K562 (cell line): ENCODE data around the gene CAPN5. TPM values are rescaled to one million over a fixed set of nuclear protein-coding genes. Genes with fewer than 3 reads are reported as not detected.

Experiments used
- BMI1 ChIP-seq: fragments of 150-350 bp; IDR thresholded peaks from 2 replicates; pipeline ENCODE4 v1.6.1; 2014; ENCODE audit warnings: low read length
- CREBBP ChIP-seq: IDR thresholded peaks from one replicate; pipeline ENCODE4 v1.6.1; 2012; ENCODE audit warnings: low read depth, mild to moderate bottlenecking, control low read depth, inconsistent platforms, low read length
- HOXB6 ChIP-seq: fragments of 250-450 bp; sonication (Bioruptor Pico); IDR thresholded peaks from 2 replicates; pipeline ENCODE4 v1.5.1; 2022; ENCODE audit warnings: mild to moderate bottlenecking, borderline replicate concordance
- ILF3 ChIP-seq: fragments of 450-650 bp; IDR thresholded peaks from 2 replicates; pipeline ENCODE4 v1.6.1; 2018; ENCODE audit warnings: antibody characterized with exemption, mild to moderate bottlenecking, moderate library complexity, borderline replicate concordance
- MBD1 ChIP-seq: fragments of 250-450 bp; sonication (Bioruptor Pico); IDR thresholded peaks from 2 replicates; pipeline ENCODE4 v1.8.0; 2022; ENCODE audit warnings: inconsistent platforms
- MBD2 ChIP-seq: sonication (generic); IDR thresholded peaks from 2 replicates; pipeline ENCODE4 v1.6.1; 2016; ENCODE audit warnings: low read depth, borderline replicate concordance
- NR1H2 ChIP-seq: sonication (generic); formaldehyde crosslinking; IDR thresholded peaks from 2 replicates; pipeline ENCODE4 v1.4.0; 2020; ENCODE audit warnings: mild to moderate bottlenecking, missing genetic modification reagents
- RBBP5 ChIP-seq: fragments of 200-600 bp; sonication (generic); IDR thresholded peaks from 2 replicates; pipeline ENCODE4 v1.6.1; 2012; ENCODE audit warnings: borderline replicate concordance, mild to moderate bottlenecking, low read length, control low read depth, inconsistent platforms; ENCODE audit not compliant: insufficient read depth, poor library complexity, severe bottlenecking
- RFX7 ChIP-seq: fragments of 250-450 bp; sonication (Bioruptor Pico); IDR thresholded peaks from 2 replicates; pipeline ENCODE4 v1.5.1; 2021; ENCODE audit warnings: mild to moderate bottlenecking
- SMARCA5 ChIP-seq: fragments of 450-650 bp; IDR thresholded peaks from 2 replicates; pipeline ENCODE4 v1.6.1; 2016
- SMARCC2 ChIP-seq: fragments of 450-650 bp; IDR thresholded peaks from 2 replicates; pipeline ENCODE4 v1.6.1; 2017; ENCODE audit warnings: antibody characterized with exemption, moderate library complexity, mild to moderate bottlenecking, low read depth
- USF2 ChIP-seq: sonication (generic); formaldehyde crosslinking; IDR thresholded peaks from 2 replicates; pipeline ENCODE4 v1.5.0; 2020; ENCODE audit warnings: missing genetic modification reagents
- ZEB2 ChIP-seq: fragments of 450-650 bp; IDR thresholded peaks from 2 replicates; pipeline ENCODE4 v1.6.1; 2016
- ZHX1 ChIP-seq: fragments of 150-350 bp; conservative IDR thresholded peaks from 2 replicates; pipeline ENCODE4 v1.6.1; 2014; ENCODE audit warnings: low read length
- ZMIZ1 ChIP-seq, 2 experiments: fragments of 150-350 bp in 1 of 2; IDR thresholded peaks; 2 replicates each; pipeline ENCODE4 v1.6.1; 2012 to 2016; ENCODE audit warnings: low read depth in 2 of 2, low read length in 2 of 2, mild to moderate bottlenecking in 1 of 2, moderate library complexity in 1 of 2
- ZNF398 ChIP-seq: fragments of 250-450 bp; sonication (Bioruptor Pico); IDR thresholded peaks from 2 replicates; pipeline ENCODE4 v1.8.0; 2021; ENCODE audit warnings: moderate library complexity, mild to moderate bottlenecking, inconsistent platforms
- ZNF76 ChIP-seq: fragments of 250-450 bp; sonication (Bioruptor Pico); IDR thresholded peaks from 2 replicates; pipeline ENCODE4 v1.4.0; 2020; ENCODE audit warnings: mild to moderate bottlenecking, moderate library complexity, borderline replicate concordance
- polyA plus RNA-seq, 8 experiments: library from polyadenylated mRNA; depleted of rRNA in 4 of 8; stranded (reverse) in 5 of 8; unstranded in 3 of 8; fragments of >200 nt; fragmentation: Nextera tagmentation in 2 of 8; fragmentation: Illumina TruSeq in 1 of 8; extraction: Ambion mirVana in 2 of 8; extraction: Trizol in 1 of 8; gene quantifications; 2 replicates each; pipeline versions ENCODE4 v1.2.1 to v1.2.3, GENCODE V29; 2011 to 2014; ENCODE audit warnings: inconsistent platforms in 1 of 8, missing spikeins in 1 of 8
- total RNA-seq, 7 experiments: library from RNA; depleted of rRNA in 6 of 7; stranded (reverse); fragments of >200 nt in 6 of 7; fragmentation: Illumina TruSeq in 2 of 7; extraction: Trizol in 2 of 7; gene quantifications; 2 replicates each; pipeline versions ENCODE4 v1.2.1 to v1.2.3, GENCODE V29; 2011 to 2021; ENCODE audit warnings: low replicate concordance in 1 of 7

The CAPN5 gene
- total and polyA plus RNA-seq, 9 of the 15 experiments (the other 6 are each of a cell fraction or from before 2014, with no cell fraction given), result 0.04 to 0.44 (median 0.14) TPM; not detected in 2

GRCh38 chr11:77046060-77046501 lies 20.7 kb upstream of the CAPN5 start (continued):
- no peak for TF ChIP-seq ZHX1
- no peak for TF ChIP-seq ZNF76 (CRISPR knock-in tag)
- no peak for TF ChIP-seq MBD1
- TF ChIP-seq ZEB2, result peak; percentile 73; the same call in 1 of the 2 replicates
- TF ChIP-seq CREBBP, result no peak
- no peak for TF ChIP-seq SMARCA5
- no peak for TF ChIP-seq RBBP5
- no peak for TF ChIP-seq RFX7
- no peak for TF ChIP-seq USF2 (CRISPR knock-in tag)
- no peak for TF ChIP-seq NR1H2 (CRISPR knock-in tag)
- no peak for TF ChIP-seq ZMIZ1 (IDR thresholded peaks at IDR 0.05; ENCODE audit: low read depth in 2 of 2, low read length in 2 of 2)
- no peak for TF ChIP-seq ZNF398 (CRISPR knock-in tag)
- no peak for TF ChIP-seq SMARCC2
- no peak for TF ChIP-seq ILF3
- no peak for TF ChIP-seq BMI1
- no peak for TF ChIP-seq MBD2
- TF ChIP-seq HOXB6 (CRISPR knock-in tag), result no peak
